Progenitor cell of endocrine pancreas (in vitro differentiated cells): ENCODE results near the gene FANCF. TPM values are rescaled to one million over a fixed set of nuclear protein-coding genes. Genes with fewer than 3 reads are reported as not detected.

Experiments
- DNase-seq: peaks from one replicate; pipeline ENCODE4 v3.0.0; 2021; ENCODE audit warnings: low spot score; ENCODE audit not compliant: unreplicated experiment
- H3K27ac Mint-ChIP-seq: 2 replicates; pipeline ENCODE4 v1.8.0; 2021; ENCODE audit warnings: mild to moderate bottlenecking, moderate library complexity, mixed read lengths
- H3K27me3 Mint-ChIP-seq: 2 replicates; pipeline ENCODE4 v1.8.0; 2021; ENCODE audit warnings: mixed read lengths
- H3K36me3 Mint-ChIP-seq: 2 replicates; pipeline ENCODE4 v1.8.0; 2022; ENCODE audit warnings: mixed read lengths; ENCODE audit not compliant: insufficient read depth
- H3K4me1 Mint-ChIP-seq: 2 replicates; pipeline ENCODE4 v1.8.0; 2021; ENCODE audit warnings: low read depth, mixed read lengths
- H3K4me3 Mint-ChIP-seq: 2 replicates; pipeline ENCODE4 v1.8.0; 2021; ENCODE audit warnings: low read depth, mild to moderate bottlenecking, moderate library complexity, mixed read lengths
- H3K9me3 Mint-ChIP-seq: 2 replicates; pipeline ENCODE4 v1.8.0; 2021; ENCODE audit warnings: low read depth, mixed read lengths
- total RNA-seq: library from RNA; stranded (reverse); gene quantifications from 2 replicates; pipeline ENCODE4 v1.2.1, GENCODE V29; 2021
- TF ChIP-seq, protein P1 (sequence below): fragments of 200-600 bp; sonication (generic); IDR thresholded peaks from one replicate; pipeline ENCODE4 v1.5.0; 2021; ENCODE audit warnings: antibody characterized with exemption, mild to moderate bottlenecking; ENCODE audit not compliant: unreplicated experiment

Gene FANCF
- total RNA-seq, 1 donor from 2014 or later = 30.2 TPM

DNA sequence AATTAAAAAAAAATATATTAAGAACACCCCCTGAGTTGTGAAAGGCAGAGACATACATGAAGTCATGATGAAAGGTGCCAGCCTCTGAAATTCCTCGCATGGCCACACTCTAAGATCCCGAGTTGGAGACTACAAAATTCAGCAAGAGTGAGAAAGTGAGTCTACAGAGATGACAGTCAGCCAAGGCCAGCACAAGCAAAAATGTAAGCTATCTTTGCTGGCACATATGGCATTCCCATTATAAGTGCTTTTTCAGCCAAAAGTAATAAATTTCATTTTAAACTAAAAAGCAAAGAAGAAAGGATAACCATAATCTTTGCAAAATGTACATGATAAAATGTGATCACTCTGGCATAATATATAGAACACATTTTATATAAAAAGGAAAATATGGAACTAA lies 40.6 kb downstream of the FANCF start:
- H3K4me3 Mint-ChIP-seq = no peak overlapping the region
- H3K4me1 Mint-ChIP-seq = no peaks in the 10 kb centered on the region
- TF ChIP-seq, protein P1, sequence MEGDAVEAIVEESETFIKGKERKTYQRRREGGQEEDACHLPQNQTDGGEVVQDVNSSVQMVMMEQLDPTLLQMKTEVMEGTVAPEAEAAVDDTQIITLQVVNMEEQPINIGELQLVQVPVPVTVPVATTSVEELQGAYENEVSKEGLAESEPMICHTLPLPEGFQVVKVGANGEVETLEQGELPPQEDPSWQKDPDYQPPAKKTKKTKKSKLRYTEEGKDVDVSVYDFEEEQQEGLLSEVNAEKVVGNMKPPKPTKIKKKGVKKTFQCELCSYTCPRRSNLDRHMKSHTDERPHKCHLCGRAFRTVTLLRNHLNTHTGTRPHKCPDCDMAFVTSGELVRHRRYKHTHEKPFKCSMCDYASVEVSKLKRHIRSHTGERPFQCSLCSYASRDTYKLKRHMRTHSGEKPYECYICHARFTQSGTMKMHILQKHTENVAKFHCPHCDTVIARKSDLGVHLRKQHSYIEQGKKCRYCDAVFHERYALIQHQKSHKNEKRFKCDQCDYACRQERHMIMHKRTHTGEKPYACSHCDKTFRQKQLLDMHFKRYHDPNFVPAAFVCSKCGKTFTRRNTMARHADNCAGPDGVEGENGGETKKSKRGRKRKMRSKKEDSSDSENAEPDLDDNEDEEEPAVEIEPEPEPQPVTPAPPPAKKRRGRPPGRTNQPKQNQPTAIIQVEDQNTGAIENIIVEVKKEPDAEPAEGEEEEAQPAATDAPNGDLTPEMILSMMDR = no peak
- no peak overlapping the region for H3K27ac Mint-ChIP-seq
- no peaks in the 10 kb centered on the region for H3K9me3 Mint-ChIP-seq
- H3K27me3 Mint-ChIP-seq = no peaks in the 10 kb centered on the region
- DNase-seq = no peak
- no peaks in the 10 kb centered on the region for H3K36me3 Mint-ChIP-seq

DNA sequence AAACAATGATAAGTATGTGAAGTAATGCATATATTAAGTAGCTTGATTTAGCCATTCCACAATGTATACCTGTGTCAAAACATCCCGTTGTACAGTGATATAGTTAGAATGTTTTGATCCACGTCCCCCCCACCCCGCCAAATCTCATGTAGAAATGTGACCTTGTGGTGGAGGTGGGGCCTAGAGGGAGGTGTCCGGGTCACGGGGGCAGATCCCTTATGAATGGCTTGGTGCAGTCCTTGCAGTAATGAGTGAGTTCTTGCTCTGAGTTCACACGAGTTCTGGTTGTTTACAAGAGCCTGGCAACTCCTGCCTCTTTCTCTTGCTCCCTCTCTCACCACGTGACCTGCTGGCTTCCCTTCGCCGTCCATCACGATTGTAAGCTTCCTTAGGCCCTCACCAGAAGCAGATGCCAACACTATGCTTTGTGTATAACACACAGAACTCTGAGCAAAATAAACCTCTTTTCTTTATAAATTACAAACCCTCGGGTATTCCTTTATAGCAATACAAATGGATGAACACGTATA lies 41.6 kb downstream of the FANCF start:
- DNase-seq = no peak
- H3K27ac Mint-ChIP-seq = no peak overlapping the region

DNA sequence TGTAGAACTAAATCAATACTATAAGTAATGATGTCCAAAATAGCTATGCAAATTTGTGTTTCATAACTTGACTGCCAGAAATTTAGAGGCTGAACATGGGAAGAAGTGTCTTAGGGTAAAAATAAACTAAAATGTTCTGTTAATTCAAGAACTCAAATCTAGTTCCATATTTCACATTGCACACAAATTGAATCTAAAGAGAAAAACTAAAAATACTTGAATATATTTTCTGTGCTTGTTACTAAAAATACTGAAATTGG lies 43.5 kb downstream of the FANCF start:
- TF ChIP-seq, protein P1 = no peak

More for the DNA sequence above, 41.6 kb downstream of the FANCF start:
- Mint-ChIP-seq H3K4me1 (no peaks in the 10 kb centered on the region), H3K36me3 (no peaks in the 10 kb centered on the region), H3K4me3 (no peak overlapping the region), H3K9me3 (no peaks in the 10 kb centered on the region), H3K27me3 (no peaks in the 10 kb centered on the region)
- TF ChIP-seq, protein P1 = no peak

DNA sequence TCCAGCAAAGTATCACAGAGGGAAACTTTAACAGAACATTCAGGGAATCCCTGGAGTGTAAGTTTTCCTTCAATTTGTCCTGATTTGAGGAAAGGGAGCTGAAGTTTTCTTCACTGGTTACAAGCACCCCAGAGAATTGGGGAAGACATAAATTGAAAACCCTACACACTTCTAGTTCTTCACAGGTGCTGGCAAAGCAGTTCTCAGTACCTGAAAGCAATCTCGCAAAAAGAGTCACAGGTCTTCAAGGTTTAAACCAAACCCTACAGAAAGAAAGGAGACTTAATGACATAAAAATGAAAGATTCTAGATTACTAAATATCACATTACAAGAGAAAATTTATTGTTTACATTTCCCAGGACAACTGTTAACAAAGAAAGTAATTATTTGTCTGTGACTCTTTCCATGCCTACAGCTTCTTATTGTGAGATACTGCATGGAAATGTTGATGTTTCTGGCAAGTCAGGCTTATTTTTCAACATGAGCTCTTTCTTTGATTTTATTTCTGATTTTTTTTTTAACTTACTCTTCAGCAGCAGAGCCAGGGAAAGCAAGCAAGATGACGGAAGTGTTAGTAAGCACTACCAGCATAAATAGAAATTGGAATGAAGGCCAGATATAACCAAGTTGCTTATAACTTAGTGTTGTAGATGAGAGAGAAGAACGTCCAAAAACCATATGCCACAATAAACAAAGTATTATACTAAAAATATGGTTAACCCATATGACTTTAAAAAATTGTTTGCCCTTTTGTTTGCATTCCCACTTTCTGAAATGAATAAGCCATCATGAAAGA lies 44.1 kb downstream of the FANCF start:
- DNase-seq = no peak
- Mint-ChIP-seq H3K4me1 (no peaks in the 10 kb centered on the region), H3K4me3 (no peak overlapping the region), H3K9me3 (no peaks in the 10 kb centered on the region), H3K27me3 (no peaks in the 10 kb centered on the region), H3K27ac (no peak overlapping the region), H3K36me3 (no peaks in the 10 kb centered on the region)
- TF ChIP-seq, protein P1 = no peak

More for the DNA sequence above, 43.5 kb downstream of the FANCF start:
- Mint-ChIP-seq H3K27me3 (no peaks in the 10 kb centered on the region), H3K9me3 (no peaks in the 10 kb centered on the region), H3K4me1 (no peaks in the 10 kb centered on the region), H3K27ac (no peak overlapping the region), H3K36me3 (no peaks in the 10 kb centered on the region), H3K4me3 (no peak overlapping the region)
- DNase-seq = no peak

DNA sequence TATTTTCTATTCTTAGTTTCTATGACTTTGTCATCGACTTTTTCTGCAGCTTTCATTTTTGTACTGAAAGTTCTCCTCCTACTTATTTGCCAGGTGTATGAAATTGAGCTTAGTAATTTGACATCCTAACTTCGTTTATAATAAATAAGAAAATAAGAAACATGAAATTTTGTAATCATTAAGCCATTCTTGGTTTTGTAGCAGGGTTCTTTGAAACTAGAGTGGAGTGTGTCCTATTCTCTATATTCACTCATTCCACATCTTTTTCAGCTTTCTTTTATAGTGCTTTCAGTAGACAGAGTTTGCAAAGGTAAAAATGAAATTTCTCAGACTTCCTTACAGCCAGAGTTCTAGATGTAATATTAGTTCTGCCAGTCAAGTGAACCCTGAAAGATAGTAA lies 47.8 kb downstream of the FANCF start:
- no peaks in the 10 kb centered on the region for H3K9me3 Mint-ChIP-seq
- no peaks in the 10 kb centered on the region for H3K4me1 Mint-ChIP-seq
- H3K4me3 Mint-ChIP-seq = no peak overlapping the region
- no peak for DNase-seq
- H3K36me3 Mint-ChIP-seq = no peaks in the 10 kb centered on the region
- no peak overlapping the region for H3K27ac Mint-ChIP-seq
- TF ChIP-seq, protein P1 = no peak
- H3K27me3 Mint-ChIP-seq = no peaks in the 10 kb centered on the region

Other genes starting within 250 kb of the FANCF start
- gene GAS2, start 40.8 kb upstream of the FANCF start, total RNA-seq = 14.5 and 16.0 TPM in 2 replicates
- gene SVIP, start 204.0 kb upstream of the FANCF start, total RNA-seq = 25.7 and 27.0 TPM in 2 replicates
- gene CCDC179, start 234.7 kb upstream of the FANCF start, total RNA-seq = not detected in 2 replicates